A549 (cell line): ENCODE results near the gene AP5B1.

ENCODE experiments used
- CTCF ChIP-seq: fragments of >200 bp; sonication (Bioruptor Twin); formaldehyde crosslinking; IDR thresholded peaks from 3 replicates; pipeline ENCODE4 v1.5.1; 2016
- MAFK ChIP-seq: fragments of 450-650 bp; IDR thresholded peaks from 2 replicates; pipeline ENCODE4 v1.6.1; 2014; ENCODE audit not compliant: partially characterized antibody
- MAX ChIP-seq: IDR thresholded peaks from 2 replicates; pipeline ENCODE4 v1.6.1; 2012
- POLR2A ChIP-seq: IDR thresholded peaks from 2 replicates; pipeline ENCODE4 v1.6.1; 2012; ENCODE audit warnings: mild to moderate bottlenecking, low read length
- REST ChIP-seq: fragments of 200-600 bp; sonication (generic); IDR thresholded peaks from 2 replicates; pipeline ENCODE4 v1.6.1; 2016; ENCODE audit warnings: antibody characterized with exemption, mild to moderate bottlenecking, moderate library complexity
- RFX5 ChIP-seq: fragments of 450-650 bp; IDR thresholded peaks from 2 replicates; pipeline ENCODE4 v1.7.1; 2014; ENCODE audit warnings: antibody characterized with exemption, mild to moderate bottlenecking, moderate library complexity
- TP53 ChIP-seq: fragments of 250-450 bp; sonication (Bioruptor Pico); IDR thresholded peaks from 2 replicates; pipeline ENCODE4 v1.5.0; 2021; ENCODE audit warnings: mild to moderate bottlenecking, moderate library complexity
- ZFP36 ChIP-seq: fragments of 450-650 bp; IDR thresholded peaks from 2 replicates; pipeline ENCODE4 v1.6.1; 2014; ENCODE audit warnings: borderline replicate concordance; ENCODE audit not compliant: partially characterized antibody

GRCh38 chr11:65788821-65789220 is 8.0 kb upstream of the AP5B1 start:
- TF ChIP-seq CTCF = no peak
- no peak for TF ChIP-seq POLR2A
- no peak for TF ChIP-seq MAFK
- no peak for TF ChIP-seq RFX5
- TF ChIP-seq ZFP36 = no peak
- no peak for TF ChIP-seq REST
- no peak for TF ChIP-seq MAX
- TF ChIP-seq TP53 = no peak
